ENCODE measurements around the gene MYO16. TPM values are rescaled to one million over a fixed set of nuclear protein-coding genes. Genes with fewer than 3 reads are reported as not detected.

MYO16 gene
- total and polyA plus RNA-seq, 2 of the 4 experiments (the other 2 are of a cell fraction) = under 0.01 to 0.03 TPM

GRCh38 chr13:109256866-109257760, 627.7 kb downstream of the MYO16 start:
- ATAC-seq (ENCODE audit: low read depth) (peak; percentile 94), DNase-seq (peak; percentile 97)
- no peak overlapping the region; the same call in 1 of the 2 replicates for H3K9ac ChIP-seq (ENCODE audit: low read depth, low read length)
- peak overlapping the region; percentile 98 for H2BK20ac ChIP-seq (ENCODE audit: low read depth, low read length)
- no peak overlapping the region for H2AK9ac ChIP-seq (replicated peaks; ENCODE audit: low read depth, low read length, poor library complexity)
- H3K23ac ChIP-seq (ENCODE audit: low read depth, low read length) = peak overlapping the region; percentile 87
- no peak overlapping the region for H2AFZ ChIP-seq (replicated peaks; ENCODE audit: low read length, poor library complexity)
- H2AK5ac ChIP-seq (ENCODE audit: low read depth, low read length) = peak overlapping the region; percentile 57
- peak overlapping the region; percentile 82; the same call in 1 of the 2 replicates for H4K5ac ChIP-seq (ENCODE audit: low read depth, low read length)
- no peaks in the 10 kb centered on the region for H3K79me1 ChIP-seq (ENCODE audit: low read depth in 1 of 2, low read length in 2 of 2)
- peak overlapping the region; percentile 91 for H4K91ac ChIP-seq (ENCODE audit: insufficient read depth, low read depth, low read length)
- H3K9me3 ChIP-seq (ENCODE audit: control insufficient read depth, insufficient read depth, low read length) = no peaks in the 10 kb centered on the region
- dilution Hi-C loops (cut with HindIII; ENCODE audit: low sequenced_read_pairs, unreplicated experiment) = no loop called here
- peak overlapping the region; percentile 88 for H3K56ac ChIP-seq (ENCODE audit: extremely low read depth, insufficient read depth, low read length)
- BruUV-seq (replicated peaks) = no TSS peak
- no CpG with 5 or more reads among the region's 3 CpGs for WGBS, 2 experiments (ENCODE audit: extremely low coverage in 2 of 2, insufficient read length in 1 of 2)
- TF ChIP-seq, protein P1, sequence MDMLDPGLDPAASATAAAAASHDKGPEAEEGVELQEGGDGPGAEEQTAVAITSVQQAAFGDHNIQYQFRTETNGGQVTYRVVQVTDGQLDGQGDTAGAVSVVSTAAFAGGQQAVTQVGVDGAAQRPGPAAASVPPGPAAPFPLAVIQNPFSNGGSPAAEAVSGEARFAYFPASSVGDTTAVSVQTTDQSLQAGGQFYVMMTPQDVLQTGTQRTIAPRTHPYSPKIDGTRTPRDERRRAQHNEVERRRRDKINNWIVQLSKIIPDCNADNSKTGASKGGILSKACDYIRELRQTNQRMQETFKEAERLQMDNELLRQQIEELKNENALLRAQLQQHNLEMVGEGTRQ (IDR thresholded peaks at IDR 0.05; ENCODE audit: low read depth, low read length) = peak; percentile 76
- no peak for TF ChIP-seq MAZ (IDR thresholded peaks at IDR 0.05; ENCODE audit: borderline replicate concordance, low read depth, low read length)
- no peak for TF ChIP-seq MAFK (IDR thresholded peaks at IDR 0.05; ENCODE audit: low read depth, low read length)
- TF ChIP-seq FOS (IDR thresholded peaks at IDR 0.05; ENCODE audit: low read depth, low read length) = peak; percentile 39; the same call in 1 of the 2 replicates
- TF ChIP-seq CEBPB (IDR thresholded peaks at IDR 0.05; ENCODE audit: low read depth, low read length) = peak; percentile 100
- TF ChIP-seq SMC3 (IDR thresholded peaks at IDR 0.05; ENCODE audit: low read depth, low read length) = 0 out of 2 replicates have a peak, but pooled peaks have one; percentile 9
- TF ChIP-seq NFE2L2 (IDR thresholded peaks at IDR 0.05; ENCODE audit: low read depth, low read length) = peak; percentile 53; the same call in 1 of the 2 replicates
- peak; percentile 86 for TF ChIP-seq BHLHE40 (IDR thresholded peaks at IDR 0.05; ENCODE audit: low read depth, low read length)
- peak overlapping the region; percentile 77 for H2BK15ac ChIP-seq (ENCODE audit: low read depth, low read length)
- peak overlapping the region; percentile 99 for H2BK5ac ChIP-seq (ENCODE audit: low read depth, low read length, poor library complexity, severe bottlenecking)
- ChIA-PET CTCF (no interaction called here), POLR2A (ENCODE audit: unreplicated experiment) (no interaction called here)
- intact Hi-C loops (cut with micrococcal nuclease) = loop anchor here (2.0 to 10.0 kb wide), 6 partner anchors 16 to 524 kb away; no protein-coding TSS in a partner anchor
- peak overlapping the region; percentile 94 for H3K14ac ChIP-seq (replicated peaks; ENCODE audit: low read depth, low read length)
- H3K27me3 ChIP-seq (ENCODE audit: control insufficient read depth, insufficient read depth, low read length) = no peaks in the 10 kb centered on the region
- H3K4ac ChIP-seq (ENCODE audit: low read depth, low read length) = peak overlapping the region; percentile 93
- no peaks in the 10 kb centered on the region for H3K36me3 ChIP-seq (ENCODE audit: control insufficient read depth, insufficient read depth, low read length)
- H4K20me1 ChIP-seq (ENCODE audit: insufficient read depth, low read length) = no peaks in the 10 kb centered on the region
- H2BK120ac ChIP-seq (ENCODE audit: low read depth, low read length) = peak overlapping the region; percentile 99
- no peak overlapping the region for H3K4me3 ChIP-seq (ENCODE audit: insufficient read depth, low read depth, low read length)
- peaks cover 3% of the 10 kb centered on the region; the same call in 1 of the 2 replicates for H3K9me1 ChIP-seq (ENCODE audit: insufficient read depth, low read length)
- in situ Hi-C loops (cut with MboI; ENCODE audit: low sequenced_read_pairs) = no loop called here
- H3K4me2 ChIP-seq (ENCODE audit: low read depth, low read length) = peak overlapping the region; percentile 18; the same call in 1 of the 2 replicates
- peak overlapping the region; percentile 45 to 93 for H4K8ac ChIP-seq (ENCODE audit: low read depth in 2 of 2, low read length in 2 of 2)
- H3K4me1 ChIP-seq (ENCODE audit: control insufficient read depth, insufficient read depth, low read length) = no peaks in the 10 kb centered on the region; the same call in 1 of the 2 replicates
- peak overlapping the region; percentile 94; the same call in 1 of the 2 replicates for H3K18ac ChIP-seq (ENCODE audit: low read depth, low read length)
- peak overlapping the region; percentile 72 for H3K27ac ChIP-seq (ENCODE audit: insufficient read depth, low read length)
